Measurements from ENCODE around the gene PLEKHA8.

DNA sequence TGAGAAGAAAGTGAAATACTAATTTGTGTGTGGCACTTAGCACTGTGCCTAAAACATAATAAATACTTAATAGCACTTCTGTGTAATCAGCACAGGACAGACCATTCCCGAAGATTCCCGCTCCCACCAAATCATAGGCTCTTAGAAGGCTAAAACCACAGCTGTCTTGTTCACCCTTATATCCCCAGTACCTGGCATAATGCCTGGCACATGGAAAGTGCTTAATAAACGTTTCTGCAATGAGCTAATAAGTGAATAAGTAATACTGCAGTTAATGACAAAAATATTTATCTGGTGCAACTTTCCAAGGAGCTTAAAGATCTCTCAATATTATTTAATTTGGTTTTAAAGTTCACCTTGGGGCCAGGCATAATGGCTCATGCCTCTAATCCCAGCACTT lies 149.8 kb downstream of the PLEKHA8 start:
- TF ChIP-seq, protein P1, sequence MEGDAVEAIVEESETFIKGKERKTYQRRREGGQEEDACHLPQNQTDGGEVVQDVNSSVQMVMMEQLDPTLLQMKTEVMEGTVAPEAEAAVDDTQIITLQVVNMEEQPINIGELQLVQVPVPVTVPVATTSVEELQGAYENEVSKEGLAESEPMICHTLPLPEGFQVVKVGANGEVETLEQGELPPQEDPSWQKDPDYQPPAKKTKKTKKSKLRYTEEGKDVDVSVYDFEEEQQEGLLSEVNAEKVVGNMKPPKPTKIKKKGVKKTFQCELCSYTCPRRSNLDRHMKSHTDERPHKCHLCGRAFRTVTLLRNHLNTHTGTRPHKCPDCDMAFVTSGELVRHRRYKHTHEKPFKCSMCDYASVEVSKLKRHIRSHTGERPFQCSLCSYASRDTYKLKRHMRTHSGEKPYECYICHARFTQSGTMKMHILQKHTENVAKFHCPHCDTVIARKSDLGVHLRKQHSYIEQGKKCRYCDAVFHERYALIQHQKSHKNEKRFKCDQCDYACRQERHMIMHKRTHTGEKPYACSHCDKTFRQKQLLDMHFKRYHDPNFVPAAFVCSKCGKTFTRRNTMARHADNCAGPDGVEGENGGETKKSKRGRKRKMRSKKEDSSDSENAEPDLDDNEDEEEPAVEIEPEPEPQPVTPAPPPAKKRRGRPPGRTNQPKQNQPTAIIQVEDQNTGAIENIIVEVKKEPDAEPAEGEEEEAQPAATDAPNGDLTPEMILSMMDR (IDR thresholded peaks at IDR 0.05) = no peak
- TF ChIP-seq POLR2A (IDR thresholded peaks at IDR 0.05) (no peak), POLR2AphosphoS5 (IDR thresholded peaks at IDR 0.05) (no peak)

Data from suprapubic skin (tissue), 4 donors.